Measurements from ENCODE around the gene KRTAP3-3. TPM values are rescaled to one million over a fixed set of nuclear protein-coding genes. Genes with fewer than 3 reads are reported as not detected.

The KRTAP3-3 gene
- total RNA-seq, 1 donor from 2014 or later, result not detected

DNA sequence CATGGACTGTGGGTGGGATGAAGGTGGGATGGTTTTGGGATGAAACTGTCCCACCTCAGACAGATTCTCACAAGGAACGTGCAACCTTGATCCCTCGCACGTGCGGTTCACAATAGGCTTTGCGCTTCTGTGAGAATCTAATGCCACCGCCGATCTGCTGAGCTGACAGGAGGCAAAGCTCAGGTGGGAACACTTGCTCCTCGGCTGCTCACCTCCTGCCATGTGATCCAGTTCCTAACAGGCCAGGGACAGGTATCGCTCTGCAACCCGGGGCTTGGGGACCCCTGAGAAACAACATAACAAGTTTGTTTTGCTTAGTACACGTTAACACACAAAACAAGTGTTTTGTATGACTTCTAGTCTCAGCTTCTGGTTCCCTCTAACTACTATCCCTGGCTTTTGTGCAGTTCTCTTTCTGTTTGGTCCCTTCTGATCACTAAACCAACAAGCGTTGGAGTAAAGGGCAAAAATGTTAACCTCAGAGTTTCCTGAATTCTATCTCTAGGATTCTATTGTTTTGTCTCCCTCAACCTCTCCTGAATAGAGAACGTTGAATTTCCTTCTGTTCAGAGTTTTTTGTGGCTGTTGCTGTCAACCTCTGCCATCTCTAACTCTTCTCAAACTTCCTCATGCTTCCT is 22.7 kb upstream of the KRTAP3-3 start:
- no peaks in the 10 kb centered on the region for H3K27me3 Mint-ChIP-seq
- H3K4me1 Mint-ChIP-seq (ENCODE audit: unreplicated experiment), result peaks cover 4% of the 10 kb centered on the region
- TF ChIP-seq, protein P1, sequence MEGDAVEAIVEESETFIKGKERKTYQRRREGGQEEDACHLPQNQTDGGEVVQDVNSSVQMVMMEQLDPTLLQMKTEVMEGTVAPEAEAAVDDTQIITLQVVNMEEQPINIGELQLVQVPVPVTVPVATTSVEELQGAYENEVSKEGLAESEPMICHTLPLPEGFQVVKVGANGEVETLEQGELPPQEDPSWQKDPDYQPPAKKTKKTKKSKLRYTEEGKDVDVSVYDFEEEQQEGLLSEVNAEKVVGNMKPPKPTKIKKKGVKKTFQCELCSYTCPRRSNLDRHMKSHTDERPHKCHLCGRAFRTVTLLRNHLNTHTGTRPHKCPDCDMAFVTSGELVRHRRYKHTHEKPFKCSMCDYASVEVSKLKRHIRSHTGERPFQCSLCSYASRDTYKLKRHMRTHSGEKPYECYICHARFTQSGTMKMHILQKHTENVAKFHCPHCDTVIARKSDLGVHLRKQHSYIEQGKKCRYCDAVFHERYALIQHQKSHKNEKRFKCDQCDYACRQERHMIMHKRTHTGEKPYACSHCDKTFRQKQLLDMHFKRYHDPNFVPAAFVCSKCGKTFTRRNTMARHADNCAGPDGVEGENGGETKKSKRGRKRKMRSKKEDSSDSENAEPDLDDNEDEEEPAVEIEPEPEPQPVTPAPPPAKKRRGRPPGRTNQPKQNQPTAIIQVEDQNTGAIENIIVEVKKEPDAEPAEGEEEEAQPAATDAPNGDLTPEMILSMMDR (conservative IDR thresholded peaks at IDR 0.05), result no peak
- no peak for DNase-seq (ENCODE audit: extremely low spot score, unreplicated experiment)
- H3K36me3 Mint-ChIP-seq, result no peaks in the 10 kb centered on the region
- no peak overlapping the region for H3K27ac Mint-ChIP-seq
- H3K4me3 Mint-ChIP-seq, result no peak overlapping the region
- no peaks in the 10 kb centered on the region for H3K9me3 Mint-ChIP-seq

DNA sequence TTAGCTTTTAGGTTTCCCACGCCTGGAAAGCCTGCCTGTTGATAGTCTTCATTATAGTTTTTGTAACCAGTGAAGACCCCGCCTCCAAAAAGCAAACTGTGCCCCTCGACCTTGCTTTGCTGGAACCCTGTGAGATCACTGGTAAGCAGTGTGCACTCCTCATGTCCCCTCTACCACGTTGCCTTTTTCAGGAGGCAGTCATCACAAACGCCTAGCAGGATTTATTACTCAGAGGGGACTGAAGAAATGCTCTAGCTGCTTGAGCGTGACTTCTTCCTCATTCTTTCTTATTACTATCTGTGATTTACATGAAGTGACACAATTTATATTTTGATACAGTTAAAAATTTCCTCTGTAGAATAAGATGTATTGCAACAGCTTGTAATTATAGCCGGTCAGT is 21.5 kb upstream of the KRTAP3-3 start:
- Mint-ChIP-seq H3K27me3 (no peaks in the 10 kb centered on the region), H3K36me3 (no peaks in the 10 kb centered on the region), H3K27ac (no peak overlapping the region), H3K9me3 (no peaks in the 10 kb centered on the region), H3K4me3 (no peak overlapping the region), H3K4me1 (ENCODE audit: unreplicated experiment) (peaks cover 4% of the 10 kb centered on the region)
- TF ChIP-seq, protein P1 (conservative IDR thresholded peaks at IDR 0.05), result no peak
- DNase-seq (ENCODE audit: extremely low spot score, unreplicated experiment), result no peak

DNA sequence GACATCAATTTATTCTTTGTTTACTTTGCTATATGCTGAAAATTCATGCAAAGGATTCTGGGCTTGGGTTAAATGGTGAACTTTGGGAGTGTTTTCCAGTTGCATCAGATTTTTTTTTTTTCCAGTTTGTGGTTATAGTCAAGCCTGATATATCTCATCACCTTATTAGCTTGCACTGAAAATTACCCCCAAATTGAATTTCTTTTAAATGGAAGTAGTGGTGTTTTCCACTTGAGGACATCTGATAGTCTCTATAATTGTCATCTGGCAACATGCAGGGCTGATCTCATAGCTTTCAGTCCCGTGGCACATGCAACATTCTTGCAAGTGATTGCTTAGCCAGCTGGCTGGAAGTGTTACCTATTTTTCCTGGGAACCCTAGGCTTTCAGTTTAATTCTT is 19.6 kb upstream of the KRTAP3-3 start:
- Mint-ChIP-seq H3K27me3 (no peaks in the 10 kb centered on the region), H3K4me3 (no peak overlapping the region), H3K27ac (no peak overlapping the region), H3K4me1 (ENCODE audit: unreplicated experiment) (peaks cover 17% of the 10 kb centered on the region), H3K9me3 (no peaks in the 10 kb centered on the region), H3K36me3 (no peaks in the 10 kb centered on the region)
- TF ChIP-seq, protein P1 (conservative IDR thresholded peaks at IDR 0.05), result no peak
- no peak for DNase-seq (ENCODE audit: extremely low spot score, unreplicated experiment)

DNA sequence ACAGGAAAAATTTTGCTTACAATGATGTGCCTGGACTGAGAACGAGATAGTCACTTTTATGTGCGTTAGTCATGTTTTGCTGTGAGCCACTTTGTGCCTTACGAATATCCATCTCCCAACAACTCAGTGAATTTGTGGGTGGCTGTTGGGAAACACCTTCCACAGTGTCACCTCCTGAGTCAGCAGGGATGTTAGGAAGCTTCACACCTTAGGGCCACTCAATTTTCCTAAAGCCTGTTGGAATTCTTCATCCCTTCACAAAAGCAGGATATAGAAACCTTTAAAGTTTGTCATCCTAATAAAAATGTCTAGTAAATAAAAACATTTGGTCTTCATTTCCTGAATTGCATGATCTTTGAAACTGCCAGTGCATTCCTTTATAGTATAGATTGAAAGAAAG is 19.2 kb upstream of the KRTAP3-3 start:
- peaks cover 18% of the 10 kb centered on the region for H3K4me1 Mint-ChIP-seq (ENCODE audit: unreplicated experiment)
- H3K4me3 Mint-ChIP-seq, result no peak overlapping the region
- no peak overlapping the region for H3K27ac Mint-ChIP-seq

DNA sequence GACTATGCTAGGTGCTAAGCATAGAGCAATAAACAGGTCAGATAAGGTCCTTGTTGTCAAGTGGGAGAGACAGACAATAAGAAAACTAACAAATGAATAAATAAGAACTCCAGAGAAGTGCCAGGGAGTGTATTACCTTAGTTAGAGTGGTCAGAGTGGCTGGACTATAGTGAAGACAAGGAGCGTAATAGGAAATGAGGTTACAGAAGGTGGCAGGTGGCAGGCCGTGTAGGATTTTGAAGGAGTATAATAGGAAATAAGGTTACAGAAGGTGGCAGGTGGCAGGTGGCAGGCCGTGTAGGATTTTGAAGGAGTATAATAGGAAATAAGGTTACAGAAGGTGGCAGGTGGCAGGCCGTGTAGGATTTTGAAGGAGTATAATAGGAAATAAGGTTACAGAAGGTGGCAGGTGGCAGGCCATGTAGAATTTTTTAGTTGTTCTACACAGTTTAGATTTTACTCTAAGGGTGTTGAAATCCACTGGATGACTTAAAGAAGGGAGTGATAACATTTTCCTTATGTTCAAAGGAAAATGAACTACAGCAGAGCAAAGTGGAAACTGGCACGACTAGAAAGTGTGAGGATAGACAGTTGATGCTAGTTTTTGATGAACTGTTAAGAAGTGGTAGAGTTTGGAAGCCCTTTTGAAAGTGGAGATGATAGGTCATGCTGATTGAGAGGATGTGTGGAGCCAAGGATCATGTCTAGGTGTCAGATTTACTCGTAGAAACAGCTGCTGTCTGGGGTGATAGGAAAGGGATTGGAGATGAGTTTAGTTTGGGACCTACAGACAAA is 18.6 kb upstream of the KRTAP3-3 start:
- Mint-ChIP-seq H3K4me1 (ENCODE audit: unreplicated experiment) (peaks cover 18% of the 10 kb centered on the region), H3K27me3 (no peaks in the 10 kb centered on the region), H3K4me3 (no peak overlapping the region), H3K36me3 (no peaks in the 10 kb centered on the region), H3K27ac (no peak overlapping the region), H3K9me3 (no peaks in the 10 kb centered on the region)
- no peak for DNase-seq (ENCODE audit: extremely low spot score, unreplicated experiment)
- TF ChIP-seq, protein P1 (conservative IDR thresholded peaks at IDR 0.05), result no peak

More for the DNA sequence above, 19.2 kb upstream of the KRTAP3-3 start:
- Mint-ChIP-seq H3K9me3 (no peaks in the 10 kb centered on the region), H3K27me3 (no peaks in the 10 kb centered on the region), H3K36me3 (no peaks in the 10 kb centered on the region)
- DNase-seq (ENCODE audit: extremely low spot score, unreplicated experiment), result no peak
- TF ChIP-seq, protein P1 (conservative IDR thresholded peaks at IDR 0.05), result no peak

Measured in type B pancreatic cell (in vitro differentiated cells).